Fibroblast of skin of left quadriceps (primary cell): ENCODE data around the gene ANKRD11.

Experiments used
- DNase-seq, 2 experiments: peaks; one replicate each; pipeline ENCODE4 v3.0.0-alpha.2; 2013; ENCODE audit warnings: low read depth in 2 of 2

ANKRD11 gene

GRCh38 chr16:89506791-89507191, 16.4 kb upstream of the ANKRD11 start:
- DNase-seq, result no peak

- DNase-seq, result no peak
Measured at GRCh38 chr16:89506113-89506504, 15.7 kb upstream of the ANKRD11 start.

- no peak for DNase-seq
Measured at GRCh38 chr16:89505204-89506112, 15.1 kb upstream of the ANKRD11 start.

GRCh38 chr16:89504091-89504490, 13.7 kb upstream of the ANKRD11 start:
- no peak for DNase-seq

- no peak for DNase-seq
Measured at GRCh38 chr16:89502081-89502843, 11.9 kb upstream of the ANKRD11 start.

- DNase-seq, result no peak
Measured at GRCh38 chr16:89499767-89500166, 9.4 kb upstream of the ANKRD11 start.

- peak; percentile 75 for DNase-seq
Measured at GRCh38 chr16:89498839-89499238, 8.5 kb upstream of the ANKRD11 start.

GRCh38 chr16:89495121-89495520, 4.8 kb upstream of the ANKRD11 start:
- DNase-seq, result no peak

GRCh38 chr16:89493776-89494175, 3.4 kb upstream of the ANKRD11 start:
- DNase-seq, result no peak

GRCh38 chr16:89491974-89492687, 1.8 kb upstream of the ANKRD11 start:
- DNase-seq, result no peak

GRCh38 chr16:89491238-89491869, 993 bp upstream of the ANKRD11 start:
- no peak for DNase-seq

GRCh38 chr16:89489898-89490438, 393 bp downstream of the ANKRD11 start:
- DNase-seq, result no peak

GRCh38 chr16:89489040-89489897, 1.1 kb downstream of the ANKRD11 start:
- peak; percentile 92 to 93 for DNase-seq

GRCh38 chr16:89485701-89486246, 4.6 kb downstream of the ANKRD11 start:
- no peak for DNase-seq

- no peak for DNase-seq
Measured at GRCh38 chr16:89484923-89485679, 5.3 kb downstream of the ANKRD11 start.

- no peak for DNase-seq
Measured at GRCh38 chr16:89484041-89484501, 6.3 kb downstream of the ANKRD11 start.

- DNase-seq, result no peak
Measured at GRCh38 chr16:89482817-89483205, 7.5 kb downstream of the ANKRD11 start.

- no peak for DNase-seq
Measured at GRCh38 chr16:89482150-89482816, 8.1 kb downstream of the ANKRD11 start.
